GM12891 (cell line): Measurements from ENCODE around the gene TMC5.
"Not testable (repeated sequence)": the region's sequence is repeated elsewhere in the genome, so short reads cannot be mapped to it uniquely, and the experiment has no call there.

Experiments
- DNase-seq: peaks from one replicate; pipeline ENCODE4 v3.0.0; 2011; ENCODE audit warnings: low spot score; ENCODE audit not compliant: insufficient read length
- FAIRE-seq: peaks from 2 replicates; lab custom pipeline; 2011; peaks lifted over from hg19 to GRCh38; lab: Jason Lieb, UNC
- PAX5 ChIP-seq: IDR thresholded peaks from 2 replicates; pipeline ENCODE4 v1.6.1; 2011; ENCODE audit warnings: low read length, moderate library complexity, mild to moderate bottlenecking; ENCODE audit not compliant: insufficient read depth, severe bottlenecking
- POLR2A ChIP-seq: IDR thresholded peaks from 2 replicates; pipeline ENCODE4 v1.6.1; 2011; ENCODE audit warnings: low read depth, low read length, control low read depth
- POLR2AphosphoS5 ChIP-seq: IDR thresholded peaks from 2 replicates; pipeline ENCODE4 v1.6.1; 2011; ENCODE audit warnings: low read depth, low read length, control low read depth
- POU2F2 ChIP-seq: IDR thresholded peaks from 2 replicates; pipeline ENCODE4 v1.6.1; 2011; ENCODE audit warnings: low read depth, mild to moderate bottlenecking, control low read depth, low read length, moderate library complexity
- SPI1 ChIP-seq: IDR thresholded peaks from 2 replicates; pipeline ENCODE4 v1.6.1; 2011; ENCODE audit warnings: low read depth, low read length, control low read depth
- TAF1 ChIP-seq: IDR thresholded peaks from 2 replicates; pipeline ENCODE4 v1.6.1; 2011; ENCODE audit warnings: low read depth, low read length, control low read depth

The TMC5 gene

DNA sequence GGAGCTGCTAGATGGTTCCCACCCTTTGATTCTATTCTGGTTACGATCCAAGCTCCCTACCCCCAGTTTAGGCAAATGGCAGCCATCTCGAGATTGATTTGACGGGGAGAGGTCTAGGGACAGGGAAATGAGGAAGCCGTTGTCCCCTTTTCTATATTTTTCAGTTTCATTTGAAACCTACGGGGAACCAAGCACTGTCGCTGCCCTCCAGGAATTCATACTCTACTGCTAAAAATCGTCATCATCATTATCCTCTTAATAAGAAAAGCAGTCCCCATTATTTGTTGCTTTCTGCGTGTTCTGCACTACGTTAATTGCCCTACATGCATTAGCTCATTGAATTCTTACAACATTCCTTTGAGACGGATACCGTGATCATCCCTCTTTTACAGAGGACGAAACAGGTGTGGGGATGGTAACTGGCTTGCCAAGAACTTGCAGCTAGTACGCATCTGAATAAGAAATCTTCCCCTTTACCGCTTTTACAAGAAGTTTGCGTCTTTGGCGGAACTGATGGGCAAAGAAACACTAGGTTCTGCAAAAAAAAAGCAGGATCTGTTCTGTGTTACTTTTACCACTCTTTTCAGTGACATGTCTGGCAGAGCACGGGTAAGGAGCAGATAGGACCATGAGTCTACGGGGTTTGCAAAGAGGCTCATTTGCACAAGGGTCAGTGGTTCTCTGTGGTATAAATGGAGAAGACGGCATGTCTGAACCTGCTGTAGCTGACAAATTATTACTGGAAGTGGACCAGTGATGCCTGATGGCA lies 107.1 kb downstream of the TMC5 start:
- DNase-seq (no peak), FAIRE-seq (peak; percentile 61)
- TF ChIP-seq POLR2AphosphoS5 (no peak), POU2F2 (no peak), POLR2A (no peak), TAF1 (no peak), PAX5 (no peak), SPI1 (peak; percentile 57)

DNA sequence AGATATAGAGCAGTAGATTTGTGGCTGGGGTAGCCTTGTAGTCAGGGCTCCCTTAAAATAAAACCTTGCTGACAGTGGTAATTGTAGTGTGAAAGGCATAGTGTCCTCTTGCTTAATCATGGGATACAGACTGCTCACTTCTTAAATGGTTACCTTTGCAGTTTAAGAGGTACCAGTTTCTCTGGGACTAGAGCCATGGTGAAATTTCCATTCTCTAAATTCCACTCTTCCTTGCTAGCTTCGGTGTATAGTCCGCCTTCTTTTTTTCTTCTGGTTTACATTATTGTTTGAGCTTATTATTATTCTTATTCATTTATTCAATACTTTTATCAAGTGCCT lies 107.7 kb downstream of the TMC5 start:
- FAIRE-seq (no peak), DNase-seq (no peak)
- TF ChIP-seq POLR2A (no peak), PAX5 (no peak), POU2F2 (no peak), POLR2AphosphoS5 (no peak)

DNA sequence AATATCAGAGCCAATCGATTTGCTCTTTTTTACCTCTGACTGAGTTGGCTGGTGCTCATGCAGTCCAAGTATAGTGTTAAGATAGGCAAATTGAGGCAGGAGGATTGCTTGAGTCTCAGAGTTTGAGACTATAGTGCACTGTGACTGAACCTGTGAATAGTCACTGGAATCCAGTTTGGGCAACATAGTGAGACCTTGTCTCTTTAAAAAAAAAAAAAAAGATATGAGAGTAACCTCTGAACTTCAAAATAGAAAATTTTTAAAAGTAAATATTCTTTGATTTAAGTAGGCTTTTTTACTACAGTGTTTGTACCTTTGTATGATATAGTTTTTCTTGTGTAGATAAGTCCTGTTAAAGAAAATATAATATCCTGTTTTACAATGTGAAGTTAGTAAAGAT lies 109.5 kb downstream of the TMC5 start:
- no peak for FAIRE-seq
- TF ChIP-seq TAF1 (no peak), POU2F2 (no peak), SPI1 (no peak), POLR2AphosphoS5 (no peak), POLR2A (no peak), PAX5 (no peak)

DNA sequence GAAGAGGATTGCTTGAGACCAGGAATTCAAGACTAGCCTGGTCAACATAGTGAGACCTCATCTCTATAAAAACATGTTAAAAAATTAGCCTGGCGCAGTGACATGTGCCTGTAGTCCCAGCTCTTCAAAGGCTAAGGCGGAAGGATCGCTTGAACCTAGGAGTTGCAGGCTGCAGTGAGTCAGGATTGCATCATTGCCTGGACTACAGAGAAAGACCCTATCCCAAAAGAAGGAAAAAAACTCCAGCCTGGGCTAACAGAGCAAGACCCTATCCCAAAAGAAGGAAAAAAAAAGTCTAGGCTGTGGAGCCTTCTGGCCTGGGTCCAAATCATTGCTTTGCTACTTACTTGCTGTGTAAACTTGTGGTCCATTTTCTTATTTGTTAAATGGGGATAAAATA lies 111.0 kb downstream of the TMC5 start:
- TF ChIP-seq POLR2AphosphoS5, result no peak
- no peak for TF ChIP-seq TAF1
- no peak for TF ChIP-seq POU2F2
- no peak for TF ChIP-seq PAX5
- TF ChIP-seq POLR2A, result no peak
- TF ChIP-seq SPI1, result no peak
- FAIRE-seq (no peak), DNase-seq (no peak)

More for the DNA sequence above, 109.5 kb downstream of the TMC5 start:
- DNase-seq, result no peak

DNA sequence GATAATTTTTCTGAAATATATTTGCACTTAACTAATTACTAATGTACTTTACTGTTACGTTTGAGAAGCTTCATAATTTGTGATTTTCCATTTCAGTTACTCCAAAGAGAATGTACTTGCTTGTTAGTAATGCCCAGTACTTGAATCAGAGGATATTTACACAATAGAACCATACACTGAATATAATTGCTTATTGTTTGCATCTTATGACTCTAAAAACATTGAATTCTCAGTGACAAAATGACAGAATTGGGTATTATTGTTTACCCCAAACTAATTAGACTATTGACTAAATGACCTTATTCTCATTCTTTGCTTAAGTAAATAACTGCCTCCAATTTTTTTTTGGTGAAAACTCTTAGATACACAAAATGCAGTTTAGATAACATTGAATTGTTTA lies 114.9 kb downstream of the TMC5 start:
- DNase-seq, result no peak
- no peak for TF ChIP-seq PAX5
- TF ChIP-seq POLR2AphosphoS5, result no peak
- no peak for TF ChIP-seq POU2F2
- TF ChIP-seq SPI1, result no peak
- no peak for FAIRE-seq

DNA sequence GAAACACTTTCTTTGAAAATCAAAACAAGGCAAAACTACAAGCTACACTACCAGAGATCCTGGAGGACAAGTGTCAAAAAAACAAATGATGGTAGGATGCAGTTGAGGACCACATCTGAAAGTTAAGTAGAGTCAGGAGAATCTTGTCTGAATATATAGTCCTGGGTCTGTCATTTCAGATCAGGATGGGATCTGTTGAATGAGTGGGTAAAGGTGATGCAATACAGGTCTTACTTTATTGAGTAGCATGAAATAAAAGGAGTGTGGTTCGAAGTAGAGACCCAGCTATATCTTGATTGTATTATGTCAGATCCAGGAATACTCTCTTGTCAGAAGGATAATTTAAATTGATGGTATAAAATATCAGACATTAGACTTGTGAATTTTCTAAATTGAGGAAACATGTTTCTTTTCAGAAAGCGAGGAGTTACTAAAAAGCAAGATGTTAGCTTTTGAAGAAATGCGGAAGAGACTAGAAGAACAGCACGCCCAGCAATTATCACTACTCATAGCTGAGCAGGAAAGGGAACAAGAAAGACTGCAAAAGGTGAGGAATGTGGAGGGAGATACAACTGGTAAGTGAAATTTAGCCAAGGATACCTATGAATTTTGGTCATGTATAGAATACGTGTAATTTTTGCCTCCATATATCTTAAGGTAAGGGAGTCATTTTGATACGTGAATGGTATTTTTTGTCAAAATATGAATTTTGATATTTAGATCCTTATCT lies 122.7 kb downstream of the TMC5 start:
- no peak for FAIRE-seq

DNA sequence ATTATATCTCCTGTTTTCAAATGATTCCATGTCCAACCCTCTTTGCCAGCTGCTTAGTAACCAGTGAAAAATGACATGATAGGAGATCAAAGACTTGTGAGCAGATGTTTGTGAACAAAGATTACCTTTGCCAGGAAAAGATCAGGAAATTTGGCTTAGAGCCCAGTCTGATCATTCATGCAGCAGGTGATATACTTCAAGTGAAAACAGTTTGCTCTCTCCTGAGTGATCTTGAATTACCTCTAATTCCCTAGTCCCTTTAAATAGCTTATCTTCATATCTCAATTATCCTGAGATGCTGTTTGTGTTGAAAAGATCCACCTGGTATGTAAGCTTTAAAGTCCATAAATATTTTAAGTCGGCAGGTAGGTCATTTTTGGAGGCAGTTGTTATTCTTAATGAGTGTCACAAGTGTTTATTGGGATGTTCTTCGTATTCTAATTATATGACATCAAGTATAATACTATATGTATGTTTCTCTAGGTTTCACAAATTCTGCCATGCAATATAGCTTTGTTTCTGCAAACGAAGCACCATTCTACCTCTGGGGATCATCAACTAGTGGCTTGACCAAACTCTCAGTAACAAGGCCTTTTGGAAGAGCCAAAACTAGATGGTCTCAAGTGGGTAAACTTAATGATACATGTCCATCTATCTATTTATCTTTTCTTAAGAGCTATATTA lies 124.6 kb downstream of the TMC5 start:
- TF ChIP-seq POLR2A (no peak), SPI1 (no peak), POU2F2 (no peak), POLR2AphosphoS5 (no peak), TAF1 (no peak), PAX5 (no peak)
- FAIRE-seq, result no peak

More for the DNA sequence above, 122.7 kb downstream of the TMC5 start:
- no peak for DNase-seq
- no peak for TF ChIP-seq SPI1
- no peak for TF ChIP-seq POU2F2
- TF ChIP-seq POLR2A, result no peak
- TF ChIP-seq POLR2AphosphoS5, result no peak
- TF ChIP-seq PAX5, result no peak
- TF ChIP-seq TAF1, result no peak

DNA sequence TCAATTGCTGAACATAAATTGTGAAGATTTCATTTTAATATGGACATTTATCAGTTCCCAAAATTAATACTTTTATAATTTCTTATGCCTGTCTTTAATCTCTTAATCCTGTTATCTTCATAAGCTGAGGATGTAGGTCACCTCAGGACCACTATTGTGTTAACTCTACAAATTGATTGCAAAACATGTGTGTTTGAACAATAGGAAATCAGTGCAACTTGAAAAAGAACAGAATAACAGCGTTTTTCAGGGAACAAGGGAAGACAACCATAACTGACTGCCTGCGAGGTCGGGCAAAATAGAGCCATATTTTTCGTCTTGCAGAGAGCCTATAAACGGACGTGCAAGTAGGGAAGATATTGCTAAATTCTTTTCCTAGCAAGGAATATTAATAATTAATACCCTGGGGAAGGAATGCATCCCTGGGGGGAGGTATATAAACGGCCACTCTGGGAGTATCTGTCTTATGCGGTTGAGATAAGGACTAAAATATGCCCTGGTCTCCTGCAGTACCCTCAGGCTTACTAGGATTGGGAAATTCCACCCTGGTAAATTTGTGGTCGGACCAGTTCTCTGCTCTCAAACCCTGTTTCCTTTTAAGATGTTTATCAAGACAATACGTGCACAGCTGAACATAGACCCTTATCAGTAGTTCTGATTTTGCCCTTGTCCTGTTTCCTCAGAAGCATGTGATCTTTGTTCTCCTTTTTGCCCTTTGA lies 125.8 kb downstream of the TMC5 start:
- not testable (repeated sequence) for FAIRE-seq, DNase-seq

More for the DNA sequence above, 124.6 kb downstream of the TMC5 start:
- DNase-seq, result no peak

DNA sequence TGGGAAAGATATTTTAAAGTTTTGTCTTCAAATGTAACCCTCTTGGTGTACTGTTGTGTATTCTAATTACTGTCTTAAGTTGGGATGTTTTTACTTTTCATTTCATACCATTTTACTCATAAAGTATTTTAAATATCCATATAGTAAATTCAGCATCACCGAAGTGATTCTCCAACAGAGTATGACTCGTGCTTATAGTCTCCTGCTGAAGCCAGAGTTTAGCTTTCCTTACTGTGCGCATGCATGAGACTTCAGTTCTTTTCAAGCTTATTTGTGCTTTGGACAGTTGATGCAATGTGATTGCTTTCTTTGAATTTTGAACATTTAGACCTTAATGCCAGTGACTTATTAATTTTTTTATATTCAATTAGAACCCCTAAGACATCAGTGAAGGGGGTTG lies 130.5 kb downstream of the TMC5 start:
- DNase-seq (no peak), FAIRE-seq (no peak)
- no peak for TF ChIP-seq TAF1
- TF ChIP-seq PAX5, result no peak
- no peak for TF ChIP-seq POLR2AphosphoS5
- TF ChIP-seq SPI1, result no peak
- no peak for TF ChIP-seq POLR2A
- TF ChIP-seq POU2F2, result no peak
